ENCODE data around the gene OR51V1.

DNA sequence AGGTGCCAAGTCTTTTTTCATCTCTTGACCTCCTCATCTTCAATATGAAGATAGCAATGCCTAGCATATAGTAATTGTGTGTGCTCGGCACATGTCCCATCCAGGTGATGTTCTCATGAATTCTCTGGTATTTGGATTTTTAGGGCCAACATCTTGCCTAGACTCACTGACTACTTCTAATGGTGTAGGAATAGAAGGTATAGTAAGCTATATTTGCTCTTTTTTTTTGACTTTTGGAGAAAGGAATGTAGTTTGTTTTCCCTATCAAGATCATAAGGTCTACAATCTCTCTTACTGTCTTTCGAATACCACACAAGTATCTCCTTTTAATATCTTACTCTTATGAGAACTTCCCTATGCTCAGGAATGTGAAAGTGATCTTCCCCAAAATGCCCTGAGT is 30.6 kb upstream of the OR51V1 start:
- TF ChIP-seq, protein P1, sequence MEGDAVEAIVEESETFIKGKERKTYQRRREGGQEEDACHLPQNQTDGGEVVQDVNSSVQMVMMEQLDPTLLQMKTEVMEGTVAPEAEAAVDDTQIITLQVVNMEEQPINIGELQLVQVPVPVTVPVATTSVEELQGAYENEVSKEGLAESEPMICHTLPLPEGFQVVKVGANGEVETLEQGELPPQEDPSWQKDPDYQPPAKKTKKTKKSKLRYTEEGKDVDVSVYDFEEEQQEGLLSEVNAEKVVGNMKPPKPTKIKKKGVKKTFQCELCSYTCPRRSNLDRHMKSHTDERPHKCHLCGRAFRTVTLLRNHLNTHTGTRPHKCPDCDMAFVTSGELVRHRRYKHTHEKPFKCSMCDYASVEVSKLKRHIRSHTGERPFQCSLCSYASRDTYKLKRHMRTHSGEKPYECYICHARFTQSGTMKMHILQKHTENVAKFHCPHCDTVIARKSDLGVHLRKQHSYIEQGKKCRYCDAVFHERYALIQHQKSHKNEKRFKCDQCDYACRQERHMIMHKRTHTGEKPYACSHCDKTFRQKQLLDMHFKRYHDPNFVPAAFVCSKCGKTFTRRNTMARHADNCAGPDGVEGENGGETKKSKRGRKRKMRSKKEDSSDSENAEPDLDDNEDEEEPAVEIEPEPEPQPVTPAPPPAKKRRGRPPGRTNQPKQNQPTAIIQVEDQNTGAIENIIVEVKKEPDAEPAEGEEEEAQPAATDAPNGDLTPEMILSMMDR (IDR thresholded peaks at IDR 0.05): no peak
- TF ChIP-seq, protein P2, sequence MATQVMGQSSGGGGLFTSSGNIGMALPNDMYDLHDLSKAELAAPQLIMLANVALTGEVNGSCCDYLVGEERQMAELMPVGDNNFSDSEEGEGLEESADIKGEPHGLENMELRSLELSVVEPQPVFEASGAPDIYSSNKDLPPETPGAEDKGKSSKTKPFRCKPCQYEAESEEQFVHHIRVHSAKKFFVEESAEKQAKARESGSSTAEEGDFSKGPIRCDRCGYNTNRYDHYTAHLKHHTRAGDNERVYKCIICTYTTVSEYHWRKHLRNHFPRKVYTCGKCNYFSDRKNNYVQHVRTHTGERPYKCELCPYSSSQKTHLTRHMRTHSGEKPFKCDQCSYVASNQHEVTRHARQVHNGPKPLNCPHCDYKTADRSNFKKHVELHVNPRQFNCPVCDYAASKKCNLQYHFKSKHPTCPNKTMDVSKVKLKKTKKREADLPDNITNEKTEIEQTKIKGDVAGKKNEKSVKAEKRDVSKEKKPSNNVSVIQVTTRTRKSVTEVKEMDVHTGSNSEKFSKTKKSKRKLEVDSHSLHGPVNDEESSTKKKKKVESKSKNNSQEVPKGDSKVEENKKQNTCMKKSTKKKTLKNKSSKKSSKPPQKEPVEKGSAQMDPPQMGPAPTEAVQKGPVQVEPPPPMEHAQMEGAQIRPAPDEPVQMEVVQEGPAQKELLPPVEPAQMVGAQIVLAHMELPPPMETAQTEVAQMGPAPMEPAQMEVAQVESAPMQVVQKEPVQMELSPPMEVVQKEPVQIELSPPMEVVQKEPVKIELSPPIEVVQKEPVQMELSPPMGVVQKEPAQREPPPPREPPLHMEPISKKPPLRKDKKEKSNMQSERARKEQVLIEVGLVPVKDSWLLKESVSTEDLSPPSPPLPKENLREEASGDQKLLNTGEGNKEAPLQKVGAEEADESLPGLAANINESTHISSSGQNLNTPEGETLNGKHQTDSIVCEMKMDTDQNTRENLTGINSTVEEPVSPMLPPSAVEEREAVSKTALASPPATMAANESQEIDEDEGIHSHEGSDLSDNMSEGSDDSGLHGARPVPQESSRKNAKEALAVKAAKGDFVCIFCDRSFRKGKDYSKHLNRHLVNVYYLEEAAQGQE (IDR thresholded peaks at IDR 0.05): no peak
- no peak for TF ChIP-seq POLR2A (IDR thresholded peaks at IDR 0.05; ENCODE audit: low read length)
- no peak for TF ChIP-seq NFE2L2 (conservative IDR thresholded peaks at IDR 0.05; ENCODE audit: low read length)
- no peak for TF ChIP-seq CEBPB (IDR thresholded peaks at IDR 0.05)
- no peak for TF ChIP-seq RFX5 (IDR thresholded peaks at IDR 0.05)
- no peak for TF ChIP-seq EHF (CRISPR knock-in tag; IDR thresholded peaks at IDR 0.05)
- TF ChIP-seq, protein P3, sequence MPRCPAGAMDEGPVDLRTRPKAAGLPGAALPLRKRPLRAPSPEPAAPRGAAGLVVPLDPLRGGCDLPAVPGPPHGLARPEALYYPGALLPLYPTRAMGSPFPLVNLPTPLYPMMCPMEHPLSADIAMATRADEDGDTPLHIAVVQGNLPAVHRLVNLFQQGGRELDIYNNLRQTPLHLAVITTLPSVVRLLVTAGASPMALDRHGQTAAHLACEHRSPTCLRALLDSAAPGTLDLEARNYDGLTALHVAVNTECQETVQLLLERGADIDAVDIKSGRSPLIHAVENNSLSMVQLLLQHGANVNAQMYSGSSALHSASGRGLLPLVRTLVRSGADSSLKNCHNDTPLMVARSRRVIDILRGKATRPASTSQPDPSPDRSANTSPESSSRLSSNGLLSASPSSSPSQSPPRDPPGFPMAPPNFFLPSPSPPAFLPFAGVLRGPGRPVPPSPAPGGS (IDR thresholded peaks at IDR 0.05): no peak
- TF ChIP-seq, protein P4, sequence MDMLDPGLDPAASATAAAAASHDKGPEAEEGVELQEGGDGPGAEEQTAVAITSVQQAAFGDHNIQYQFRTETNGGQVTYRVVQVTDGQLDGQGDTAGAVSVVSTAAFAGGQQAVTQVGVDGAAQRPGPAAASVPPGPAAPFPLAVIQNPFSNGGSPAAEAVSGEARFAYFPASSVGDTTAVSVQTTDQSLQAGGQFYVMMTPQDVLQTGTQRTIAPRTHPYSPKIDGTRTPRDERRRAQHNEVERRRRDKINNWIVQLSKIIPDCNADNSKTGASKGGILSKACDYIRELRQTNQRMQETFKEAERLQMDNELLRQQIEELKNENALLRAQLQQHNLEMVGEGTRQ (IDR thresholded peaks at IDR 0.05): no peak
- TF ChIP-seq CHD2 (IDR thresholded peaks at IDR 0.05; ENCODE audit: low read length, partially characterized antibody): no peak
- TF ChIP-seq RAD21 (conservative IDR thresholded peaks at IDR 0.05 in 1 of 2, IDR thresholded peaks at IDR 0.05 in 1 of 2): no peak
- TF ChIP-seq TP53 (CRISPR knock-in tag; IDR thresholded peaks at IDR 0.05): no peak
- TF ChIP-seq JUN (IDR thresholded peaks at IDR 0.05): no peak
